ENCODE measurements around the gene BLOC1S1.

BLOC1S1 gene

GRCh38 chr12:55695349-55695748 is 20.5 kb upstream of the BLOC1S1 start:
- ATAC-seq, result no peak

- ATAC-seq, result no peak
Measured at GRCh38 chr12:55696141-55696540, 19.7 kb upstream of the BLOC1S1 start.

GRCh38 chr12:55696796-55697462 is 18.9 kb upstream of the BLOC1S1 start:
- ATAC-seq, result no peak

GRCh38 chr12:55697686-55698085 is 18.2 kb upstream of the BLOC1S1 start:
- ATAC-seq, result no peak

- ATAC-seq, result no peak
Measured at GRCh38 chr12:55698241-55698955, 17.4 kb upstream of the BLOC1S1 start.

GRCh38 chr12:55698965-55699364 is 16.9 kb upstream of the BLOC1S1 start:
- no peak for ATAC-seq

GRCh38 chr12:55699471-55700055 is 16.3 kb upstream of the BLOC1S1 start:
- ATAC-seq, result no peak

GRCh38 chr12:55700255-55701018 is 15.4 kb upstream of the BLOC1S1 start:
- no peak for ATAC-seq

GRCh38 chr12:55702861-55703260 is 13.0 kb upstream of the BLOC1S1 start:
- no peak for ATAC-seq

- ATAC-seq, result no peak
Measured at GRCh38 chr12:55703288-55703687, 12.6 kb upstream of the BLOC1S1 start.

- no peak for ATAC-seq
Measured at GRCh38 chr12:55703901-55704761, 11.7 kb upstream of the BLOC1S1 start.

- no peak for ATAC-seq
Measured at GRCh38 chr12:55704824-55705718, 10.8 kb upstream of the BLOC1S1 start.

GRCh38 chr12:55705782-55706402 is 10.0 kb upstream of the BLOC1S1 start:
- no peak for ATAC-seq

- ATAC-seq, result no peak
Measured at GRCh38 chr12:55706568-55707218, 9.2 kb upstream of the BLOC1S1 start.

- ATAC-seq, result peak in 1 of 2 donors; percentile 31
Measured at GRCh38 chr12:55707219-55707671, 8.6 kb upstream of the BLOC1S1 start.

- peak; percentile 71 to 78 for ATAC-seq
Measured at GRCh38 chr12:55707841-55708694, 7.8 kb upstream of the BLOC1S1 start, which contains the start of gene ITGA7. ITGA7 (minus strand) TSS chr12:55707904; CDS start chr12:55707682, 222 bp downstream.

GRCh38 chr12:55708695-55709233 is 7.1 kb upstream of the BLOC1S1 start:
- ATAC-seq, result no peak

- no peak for ATAC-seq
Measured at GRCh38 chr12:55711786-55712553, 3.9 kb upstream of the BLOC1S1 start.

Data from activated CD4-positive, CD25-positive, alpha-beta regulatory T cell treated with anti-CD3 and anti-CD28 coated beads, Interleukin-2, amount 50 U/mL, for 24 hours (primary cell).